ENCODE data around the gene PRKCE. TPM values are rescaled to one million over a fixed set of nuclear protein-coding genes. Genes with fewer than 3 reads are reported as not detected.
A peak's percentile ranks its signal among the peaks of the same experiment; 100 is the strongest.

The PRKCE gene
- total RNA-seq, 1 donor from 2014 or later: 20.8 TPM

DNA sequence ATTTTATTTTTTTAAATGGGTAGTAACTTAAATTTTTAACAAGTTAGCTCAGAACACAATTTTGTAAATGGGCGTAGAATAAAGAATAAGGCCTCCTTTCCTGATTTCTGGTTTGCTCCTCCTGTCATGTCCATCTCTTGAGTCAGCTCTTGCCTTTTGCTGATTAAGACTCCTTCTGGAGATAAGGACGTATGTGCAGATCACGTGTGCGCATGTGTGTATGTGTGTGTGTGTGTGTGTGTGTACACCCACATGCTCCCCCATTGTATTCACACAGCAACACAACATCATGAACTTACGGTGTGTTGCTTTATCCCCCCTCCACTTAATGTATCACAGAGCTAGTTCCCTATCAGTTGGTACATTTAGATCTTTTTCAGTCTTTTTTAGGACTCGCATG lies 182.9 kb downstream of the PRKCE start:
- DNase-seq (ENCODE audit: low spot score): no peak

DNA sequence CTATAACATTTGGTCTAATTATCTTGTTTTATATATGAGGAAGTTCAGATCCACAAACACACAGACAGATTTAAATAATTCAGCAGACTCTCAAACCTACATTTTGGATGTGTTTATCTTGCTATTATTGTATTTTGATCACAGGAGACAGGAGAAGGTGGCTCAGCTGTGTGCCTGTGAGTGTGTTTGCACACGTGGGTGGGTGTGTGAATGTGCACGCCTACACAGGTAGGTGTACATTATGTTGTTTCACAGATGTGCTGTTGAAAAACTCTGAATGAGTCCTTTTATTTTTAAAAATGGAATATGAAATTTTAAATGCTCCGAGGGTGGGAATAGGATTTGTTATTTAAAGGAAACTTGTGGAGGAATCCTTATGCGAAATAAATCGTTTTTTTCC lies 183.4 kb downstream of the PRKCE start:
- no peak for DNase-seq (ENCODE audit: low spot score)

GRCh38 chr2:45836316-45836715 lies 184.8 kb downstream of the PRKCE start:
- no peak for DNase-seq (ENCODE audit: low spot score)

DNA sequence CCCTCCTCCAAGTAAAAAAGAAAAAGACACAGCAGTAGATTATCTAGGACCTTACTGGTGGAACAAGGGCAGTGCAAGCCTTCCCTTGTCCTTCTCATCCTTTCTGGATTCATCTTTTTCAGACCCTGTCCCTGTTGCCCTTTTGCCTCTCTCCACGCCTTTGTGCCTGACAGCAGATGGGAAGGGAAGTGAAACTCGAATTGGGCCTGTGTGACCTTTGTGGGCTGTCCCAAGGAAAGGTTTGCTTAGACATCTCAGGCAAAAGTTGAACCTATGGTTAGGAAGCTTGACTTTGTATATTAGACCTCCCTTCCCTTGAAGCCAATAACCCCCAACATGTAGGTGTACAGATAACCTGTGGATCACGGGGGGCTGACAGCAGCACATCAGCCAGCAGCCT lies 185.3 kb downstream of the PRKCE start:
- no peak for DNase-seq (ENCODE audit: low spot score)

GRCh38 chr2:45837812-45838341 lies 186.4 kb downstream of the PRKCE start:
- DNase-seq (ENCODE audit: low spot score): no peak

DNA sequence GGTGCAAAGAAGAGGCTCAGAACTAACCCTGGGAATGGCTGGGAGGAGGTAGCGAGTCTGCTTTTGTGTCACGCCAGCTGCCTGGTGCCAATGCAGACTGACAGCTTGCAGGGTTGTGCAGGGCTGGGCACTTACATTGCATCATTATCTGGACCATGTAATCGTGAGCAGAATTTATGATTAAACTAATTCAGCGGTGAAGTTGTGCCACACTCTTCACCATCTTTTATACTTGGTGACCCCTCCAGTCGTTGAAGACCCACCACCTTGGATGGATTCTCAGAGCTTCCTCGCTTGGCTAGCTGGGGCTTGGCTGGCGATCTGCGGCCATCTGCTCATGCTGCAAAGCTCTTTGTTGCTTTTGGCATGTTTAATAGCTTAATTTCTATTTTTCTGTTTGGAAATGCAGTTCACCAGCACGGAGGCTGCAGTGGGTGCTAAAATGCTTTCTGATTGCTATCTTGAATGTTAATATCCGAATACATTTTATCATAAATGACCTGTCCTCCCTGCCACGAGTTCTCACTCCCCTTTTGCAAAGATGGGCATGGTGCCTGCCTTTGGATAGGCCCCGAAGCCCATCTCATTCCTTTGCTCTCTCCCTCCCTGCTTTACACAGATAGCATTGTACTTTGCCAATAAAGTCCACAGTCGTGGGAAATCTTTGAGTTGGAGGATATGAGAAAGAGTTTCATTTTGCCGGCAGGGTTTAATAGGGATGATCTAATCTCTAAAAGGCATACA lies 188.2 kb downstream of the PRKCE start:
- DNase-seq (ENCODE audit: low spot score): no peak

- DNase-seq (ENCODE audit: low spot score): no peak
Observed at GRCh38 chr2:45840481-45840880, 189.0 kb downstream of the PRKCE start.

DNA sequence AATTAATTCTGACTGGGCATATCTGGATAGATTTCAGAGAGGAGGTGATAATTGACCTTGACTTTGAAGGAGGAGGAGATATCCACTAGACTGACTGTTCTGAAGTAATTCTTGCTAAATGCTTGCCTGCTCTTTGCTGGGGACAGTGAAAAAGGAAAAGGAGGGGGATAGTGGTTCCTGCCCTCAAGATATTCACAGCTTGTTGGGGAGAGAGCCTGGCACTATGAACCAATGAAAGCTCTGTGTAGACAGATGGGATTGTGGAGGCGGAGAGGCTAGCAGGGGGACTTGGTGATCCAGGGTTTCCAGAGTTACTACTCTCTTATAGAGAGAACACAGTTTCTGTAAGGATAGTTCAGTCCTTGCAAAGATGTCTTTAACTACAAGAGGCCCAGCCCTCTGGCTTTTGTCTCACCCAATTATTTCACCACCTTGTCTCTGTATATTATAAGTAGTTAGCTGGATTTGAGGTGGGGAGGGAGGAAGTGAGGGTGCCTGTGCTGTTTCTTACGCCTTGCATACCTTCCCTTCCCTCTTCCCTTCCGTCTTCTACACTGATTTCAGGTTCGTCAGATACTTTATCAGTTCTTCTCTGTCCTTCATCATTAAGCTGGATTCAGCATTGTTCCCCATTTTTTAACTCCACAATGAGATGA lies 190.4 kb downstream of the PRKCE start:
- no peak for DNase-seq (ENCODE audit: low spot score)

DNA sequence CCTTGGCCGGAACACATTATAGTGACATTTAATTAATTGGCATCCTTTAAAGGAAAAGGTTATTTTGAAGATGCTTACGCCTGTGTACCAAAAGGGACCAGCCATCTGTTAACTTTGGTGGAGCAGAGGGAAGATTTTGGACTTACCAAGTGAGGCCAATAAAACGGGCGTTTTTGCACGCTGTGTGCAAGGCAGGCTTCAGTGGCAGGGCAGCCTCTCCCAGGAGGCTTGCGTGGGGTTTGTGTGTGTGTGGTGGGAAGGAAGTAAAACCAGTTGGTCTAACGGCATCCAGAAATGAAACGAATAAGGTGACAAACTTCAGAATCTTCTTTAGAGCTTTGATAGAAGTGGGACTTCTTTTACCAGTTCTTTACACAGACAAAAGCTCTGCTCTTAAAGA lies 191.7 kb downstream of the PRKCE start:
- no peak for DNase-seq (ENCODE audit: low spot score)

DNA sequence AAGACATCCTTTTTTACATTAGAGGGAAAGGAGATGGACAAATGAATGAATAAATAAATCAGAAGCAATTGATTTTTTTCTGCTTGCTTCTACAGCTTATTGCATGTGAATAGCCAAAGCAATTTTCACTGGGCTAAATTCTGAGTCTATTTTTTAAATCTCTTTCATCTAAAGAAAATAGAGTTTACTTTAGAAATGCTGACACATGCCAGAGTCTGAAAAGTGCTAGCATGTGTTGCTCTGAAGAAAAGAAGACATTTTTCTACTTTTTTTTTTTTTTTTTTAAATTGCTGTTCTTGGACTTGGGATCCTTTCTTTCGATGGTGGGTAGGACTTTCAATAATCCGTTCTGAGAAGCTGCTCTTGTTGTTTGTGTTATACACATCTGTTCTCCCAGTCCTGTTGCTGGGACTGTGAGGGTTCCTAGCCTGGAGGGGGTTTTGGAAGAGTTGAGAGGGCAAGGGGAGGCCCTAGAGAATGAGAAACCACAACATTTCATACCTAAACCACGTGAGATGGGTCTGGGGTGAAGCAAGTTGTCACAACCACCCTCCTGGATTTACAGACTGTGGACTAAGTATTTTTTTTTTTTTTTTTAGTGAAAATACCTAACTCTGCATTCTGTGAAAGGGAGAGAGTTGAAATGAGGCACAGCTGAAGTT lies 193.5 kb downstream of the PRKCE start:
- DNase-seq (ENCODE audit: low spot score): no peak

- DNase-seq (ENCODE audit: low spot score): no peak
Observed at GRCh38 chr2:45845566-45845965, 194.1 kb downstream of the PRKCE start.

GRCh38 chr2:45849491-45850283 lies 198.2 kb downstream of the PRKCE start:
- DNase-seq (ENCODE audit: low spot score): peak; percentile 12

DNA sequence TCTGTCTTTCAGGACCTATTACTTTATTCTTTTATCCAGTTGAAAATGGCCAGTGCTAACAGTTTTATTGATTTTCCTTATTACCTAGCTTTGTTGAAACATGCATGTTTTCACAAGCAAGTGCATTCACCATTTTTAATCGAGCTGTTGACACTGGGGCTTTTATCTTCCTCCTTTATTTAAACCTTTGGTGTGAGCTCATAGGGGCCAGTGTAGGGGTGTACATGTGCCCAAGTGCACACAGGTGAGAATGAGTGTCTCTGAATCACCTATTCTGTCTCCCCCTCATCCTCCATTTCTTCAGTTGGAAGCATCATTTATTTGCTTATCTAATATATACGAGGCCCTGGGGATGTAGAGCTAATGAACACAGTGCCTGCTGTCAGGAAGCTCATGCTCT lies 199.1 kb downstream of the PRKCE start:
- no peak for DNase-seq (ENCODE audit: low spot score)

GRCh38 chr2:45851111-45851510 lies 199.6 kb downstream of the PRKCE start:
- no peak for DNase-seq (ENCODE audit: low spot score)

- DNase-seq (ENCODE audit: low spot score): no peak
Observed at GRCh38 chr2:45851576-45852304, 200.3 kb downstream of the PRKCE start.

- DNase-seq (ENCODE audit: low spot score): no peak
Observed at GRCh38 chr2:45852450-45853150, 201.1 kb downstream of the PRKCE start.

GRCh38 chr2:45855374-45855773 lies 203.9 kb downstream of the PRKCE start:
- DNase-seq (ENCODE audit: low spot score): no peak

DNA sequence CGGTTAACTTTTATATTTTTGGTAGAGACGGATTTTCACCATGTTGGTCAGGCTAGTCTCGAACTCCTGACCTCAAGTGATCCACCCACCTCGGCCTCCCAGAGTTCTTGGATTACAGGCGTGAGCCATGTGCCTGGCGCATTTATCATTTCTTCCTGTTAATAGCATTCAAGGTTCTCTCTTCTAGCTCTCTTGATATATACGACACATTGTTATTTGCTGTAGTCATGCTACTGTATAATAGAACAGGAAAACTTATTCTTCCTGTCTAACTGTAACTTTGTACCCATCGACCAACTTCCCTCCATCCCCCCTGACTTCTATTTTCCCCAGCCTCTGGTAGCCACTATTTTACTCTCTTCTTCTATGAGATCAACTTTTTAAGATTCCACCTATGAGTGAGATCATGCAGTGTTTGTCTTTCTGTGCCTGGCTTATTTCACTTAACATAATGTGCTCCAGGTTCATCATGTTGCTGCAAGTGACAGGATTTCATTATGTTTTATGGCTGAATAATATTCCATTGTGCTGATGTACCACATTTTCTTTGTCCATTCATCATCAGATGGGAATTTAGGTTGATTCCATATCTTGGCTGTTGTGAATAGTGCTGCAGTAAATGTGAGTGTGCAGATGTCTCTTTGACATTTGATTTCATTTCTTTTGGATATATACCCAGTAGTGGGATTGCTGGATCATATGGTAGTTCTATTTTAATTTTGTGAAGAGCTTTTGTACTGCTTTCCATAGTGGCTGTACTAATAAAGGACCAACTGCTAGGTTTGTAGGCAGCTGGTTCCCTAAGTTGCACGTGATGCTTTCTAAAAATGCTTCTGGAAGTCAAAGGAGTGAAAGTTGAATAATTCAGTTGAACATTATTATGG lies 205.2 kb downstream of the PRKCE start:
- DNase-seq (ENCODE audit: low spot score): no peak

- DNase-seq (ENCODE audit: low spot score): no peak
Observed at GRCh38 chr2:45857275-45857609, 205.8 kb downstream of the PRKCE start.

Data from mucosa of gallbladder (tissue), 1 donor.